Peyer's patch (tissue), 4 donors: ENCODE data around the gene KCNAB1.

Source experiments
- CTCF ChIP-seq, 6 experiments: fragments of 450-650 bp in 4 of 6; fragments of 200-600 bp in 2 of 6; sonication (generic) in 1 of 6; IDR thresholded peaks; one replicate each; pipeline ENCODE4 v1.5.1; 2017 to 2019; ENCODE audit warnings: antibody characterized with exemption in 6 of 6, mild to moderate bottlenecking in 3 of 6, moderate library complexity in 1 of 6
- POLR2A ChIP-seq, 2 donors: fragments of 450-650 bp; IDR thresholded peaks; one replicate each; pipeline ENCODE4 v1.5.1; 2017; ENCODE audit warnings: antibody characterized with exemption in 2 of 2, mild to moderate bottlenecking in 2 of 2, moderate library complexity in 2 of 2

DNA sequence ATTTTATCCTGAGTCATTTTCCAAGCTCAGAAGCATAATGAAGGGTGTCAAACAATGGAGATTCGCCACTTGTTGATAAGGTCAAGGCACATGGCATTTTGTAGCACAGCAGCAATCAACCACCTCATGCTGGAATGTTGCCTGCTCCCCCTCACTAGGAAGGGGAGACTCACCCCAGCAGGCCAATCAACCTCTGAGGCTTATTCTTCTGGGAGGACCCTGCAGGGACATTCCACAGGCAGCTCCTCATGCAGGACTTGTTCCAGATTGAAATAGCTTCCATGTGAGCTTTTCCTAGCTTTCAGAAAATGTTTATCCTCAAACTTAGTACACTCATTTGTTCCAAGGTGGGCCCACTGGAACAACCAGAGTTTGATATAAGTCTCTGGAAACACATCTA is 356.9 kb downstream of the KCNAB1 start:
- TF ChIP-seq CTCF (IDR thresholded peaks at IDR 0.05) (no peak), POLR2A (IDR thresholded peaks at IDR 0.05) (no peak)
